HEK293 (cell line): ENCODE results near the gene MAML3.

Source experiments
- CTCF ChIA-PET: fragments of 350-600 bp; formaldehyde crosslinking; extraction: SDS; loops from one replicate; lab custom pipeline; 2021; ENCODE audit warnings: antibody characterized with exemption; lab: Yijun Ruan, JAX
- POLR2A ChIA-PET: fragments of 300-600 bp; formaldehyde crosslinking; extraction: SDS; loops from one replicate; lab custom pipeline; 2020; ENCODE audit warnings: antibody characterized with exemption, inconsistent platforms; lab: Yijun Ruan, JAX
- H3K27ac ChIP-seq: fragments of 200-500 bp; sonication (Bioruptor generic); 2 replicates; pipeline ENCODE4 v1.5.1; 2014; ENCODE audit warnings: low read depth, low read length, control low read depth, inconsistent platforms; ENCODE audit errors: extremely low read depth
- H3K36me3 ChIP-seq, 2 experiments: fragments of 200-500 bp in 1 of 2; sonication (Bioruptor generic) in 1 of 2; 1 replicate in 1 of 2; 2 replicates in 1 of 2; pipeline ENCODE4 v1.5.1; 2014 to 2017; ENCODE audit warnings: inconsistent platforms in 2 of 2, low read length in 2 of 2; ENCODE audit not compliant: control insufficient read depth in 2 of 2, insufficient read depth in 1 of 2
- H3K4me1 ChIP-seq: fragments of 200-500 bp; sonication (Bioruptor generic); 2 replicates; pipeline ENCODE4 v1.5.1; 2014; ENCODE audit warnings: mild to moderate bottlenecking, low read length, inconsistent platforms; ENCODE audit not compliant: control insufficient read depth, insufficient read depth
- H3K4me3 ChIP-seq: 2 replicates; pipeline ENCODE4 v1.5.1; 2011; ENCODE audit warnings: low read depth, mild to moderate bottlenecking, control low read depth, low read length, moderate library complexity
- H3K9me3 ChIP-seq: fragments of 200-500 bp; sonication (Bioruptor generic); 2 replicates; pipeline ENCODE4 v1.5.1; 2014; ENCODE audit warnings: low read depth, low read length, inconsistent platforms; ENCODE audit not compliant: control insufficient read depth, insufficient read depth
- FEZF1 ChIP-seq: fragments of 450-650 bp; formaldehyde crosslinking; IDR thresholded peaks from 2 replicates; pipeline ENCODE4 v1.5.1; 2016; ENCODE audit warnings: missing biosample characterization, missing genetic modification characterization
- GLIS2 ChIP-seq: fragments of 450-650 bp; formaldehyde crosslinking; IDR thresholded peaks from 2 replicates; pipeline ENCODE4 v1.5.1; 2016; ENCODE audit warnings: missing biosample characterization, missing genetic modification characterization
- HIC1 ChIP-seq: fragments of 450-650 bp; formaldehyde crosslinking; IDR thresholded peaks from 2 replicates; pipeline ENCODE4 v1.5.1; 2016; ENCODE audit warnings: missing biosample characterization, missing genetic modification characterization
- KLF17 ChIP-seq: fragments of 450-650 bp; formaldehyde crosslinking; IDR thresholded peaks from 2 replicates; pipeline ENCODE4 v1.5.1; 2016; ENCODE audit warnings: missing biosample characterization, missing genetic modification characterization
- OVOL3 ChIP-seq: fragments of 450-650 bp; formaldehyde crosslinking; IDR thresholded peaks from 2 replicates; pipeline ENCODE4 v1.5.1; 2016; ENCODE audit warnings: missing biosample characterization, missing genetic modification characterization
- PRDM1 ChIP-seq: fragments of 450-650 bp; formaldehyde crosslinking; IDR thresholded peaks from 2 replicates; pipeline ENCODE4; 2016; ENCODE audit warnings: missing biosample characterization, missing genetic modification characterization
- SETDB1 ChIP-seq: IDR thresholded peaks from one replicate; pipeline ENCODE4 v1.6.1; 2017; ENCODE audit warnings: mild to moderate bottlenecking, low read length, moderate library complexity, mixed read lengths; ENCODE audit not compliant: insufficient read length
- TRIM28 ChIP-seq: IDR thresholded peaks from 2 replicates; pipeline ENCODE4 v1.6.1; 2011; ENCODE audit warnings: low read length, control low read depth, borderline replicate concordance
- YY2 ChIP-seq: fragments of 450-650 bp; formaldehyde crosslinking; IDR thresholded peaks from 2 replicates; pipeline ENCODE4 v1.5.1; 2016; ENCODE audit warnings: missing biosample characterization, missing genetic modification characterization
- ZBTB17 ChIP-seq: fragments of 450-650 bp; formaldehyde crosslinking; IDR thresholded peaks from 2 replicates; pipeline ENCODE4 v1.5.1; 2016; ENCODE audit warnings: missing biosample characterization, missing genetic modification characterization
- ZEB2 ChIP-seq: fragments of 450-650 bp; formaldehyde crosslinking; IDR thresholded peaks from 2 replicates; pipeline ENCODE4 v1.5.1; 2016; ENCODE audit warnings: missing biosample characterization, missing genetic modification characterization
- ZFP3 ChIP-seq: fragments of 450-650 bp; formaldehyde crosslinking; IDR thresholded peaks from 2 replicates; pipeline ENCODE4 v1.5.1; 2016; ENCODE audit warnings: low read depth, missing biosample characterization, missing genetic modification characterization
- ZNF121 ChIP-seq: fragments of 450-650 bp; formaldehyde crosslinking; IDR thresholded peaks from 2 replicates; pipeline ENCODE4 v1.5.1; 2016; ENCODE audit warnings: missing biosample characterization, missing genetic modification characterization
- ZNF24 ChIP-seq: fragments of 450-650 bp; formaldehyde crosslinking; IDR thresholded peaks from 2 replicates; pipeline ENCODE4 v1.5.1; 2016; ENCODE audit warnings: missing biosample characterization, missing genetic modification characterization
- ZNF248 ChIP-seq: fragments of 450-650 bp; formaldehyde crosslinking; IDR thresholded peaks from 2 replicates; pipeline ENCODE4 v1.5.1; 2017; ENCODE audit warnings: missing biosample characterization, missing genetic modification characterization
- ZNF26 ChIP-seq: fragments of 450-650 bp; formaldehyde crosslinking; IDR thresholded peaks from 2 replicates; pipeline ENCODE4 v1.5.1; 2016; ENCODE audit warnings: missing biosample characterization, missing genetic modification characterization
- ZNF311 ChIP-seq: fragments of 450-650 bp; formaldehyde crosslinking; IDR thresholded peaks from 2 replicates; pipeline ENCODE4 v1.5.1; 2017; ENCODE audit warnings: missing biosample characterization, missing genetic modification characterization, borderline replicate concordance
- ZNF362 ChIP-seq: fragments of 450-650 bp; formaldehyde crosslinking; IDR thresholded peaks from 2 replicates; pipeline ENCODE4 v1.5.1; 2016; ENCODE audit warnings: missing biosample characterization, missing genetic modification characterization
- ZNF48 ChIP-seq: fragments of 450-650 bp; formaldehyde crosslinking; IDR thresholded peaks from 2 replicates; pipeline ENCODE4 v1.5.1; 2016; ENCODE audit warnings: missing biosample characterization, missing genetic modification characterization
- ZNF510 ChIP-seq: fragments of 450-650 bp; formaldehyde crosslinking; IDR thresholded peaks from 2 replicates; pipeline ENCODE4 v1.5.1; 2018; ENCODE audit warnings: mild to moderate bottlenecking, missing genetic modification characterization, missing biosample characterization; ENCODE audit not compliant: insufficient replicate concordance
- ZNF530 ChIP-seq: fragments of 450-650 bp; formaldehyde crosslinking; IDR thresholded peaks from 2 replicates; pipeline ENCODE4 v1.5.1; 2016; ENCODE audit warnings: low read depth, missing biosample characterization, missing genetic modification characterization
- ZNF626 ChIP-seq: fragments of 450-650 bp; sonication (Bioruptor Pico); formaldehyde crosslinking; IDR thresholded peaks from 2 replicates; pipeline ENCODE4 v1.5.1; 2018; ENCODE audit warnings: missing biosample characterization, missing genetic modification characterization, inconsistent platforms
- ZNF629 ChIP-seq: fragments of 450-650 bp; formaldehyde crosslinking; IDR thresholded peaks from 2 replicates; pipeline ENCODE4 v1.5.1; 2017; ENCODE audit warnings: missing biosample characterization, missing genetic modification characterization
- ZNF704 ChIP-seq: fragments of 450-650 bp; formaldehyde crosslinking; IDR thresholded peaks from 2 replicates; pipeline ENCODE4 v1.5.1; 2016; ENCODE audit warnings: missing biosample characterization, missing genetic modification characterization
- ZNF747 ChIP-seq: fragments of 450-650 bp; formaldehyde crosslinking; IDR thresholded peaks from 2 replicates; pipeline ENCODE4 v1.5.1; 2016; ENCODE audit warnings: missing biosample characterization, missing genetic modification characterization
- ZNF785 ChIP-seq: fragments of 450-650 bp; formaldehyde crosslinking; IDR thresholded peaks from 2 replicates; pipeline ENCODE4 v1.5.1; 2016; ENCODE audit warnings: missing biosample characterization, missing genetic modification characterization
- ZNF792 ChIP-seq: fragments of 450-650 bp; formaldehyde crosslinking; IDR thresholded peaks from 2 replicates; pipeline ENCODE4 v1.5.1; 2016; ENCODE audit warnings: missing biosample characterization, missing genetic modification characterization
- ZNF830 ChIP-seq: fragments of 450-650 bp; IDR thresholded peaks from 2 replicates; pipeline ENCODE4 v1.5.0; 2018; ENCODE audit warnings: missing biosample characterization, missing genetic modification characterization, low read depth, mild to moderate bottlenecking, moderate library complexity

MAML3 gene

GRCh38 chr4:140031061-140031460, 122.9 kb downstream of the MAML3 start:
- Histone ChIP-seq H3K27ac (no peak overlapping the region), H3K4me1 (no peaks in the 10 kb centered on the region), H3K4me3 (no peak overlapping the region), H3K9me3 (no peaks in the 10 kb centered on the region), H3K36me3 (no peaks in the 10 kb centered on the region)
- CTCF ChIA-PET = interaction anchor here (0.7 kb wide), 1 partner anchor 103 kb away, joined by 4 read pairs; no protein-coding TSS in a partner anchor
- POLR2A ChIA-PET = no interaction called here
- no peak for TF ChIP-seq ZNF626 (tag by site-specific recombination)
- TF ChIP-seq YY2 = no peak
- TF ChIP-seq HIC1 = no peak
- no peak for TF ChIP-seq ZNF530 (tag by site-specific recombination)
- no peak for TF ChIP-seq ZNF121 (tag by site-specific recombination)
- TF ChIP-seq KLF17 (tag by site-specific recombination) = no peak
- TF ChIP-seq ZNF785 (tag by site-specific recombination) = no peak
- no peak for TF ChIP-seq TRIM28
- TF ChIP-seq ZNF26 = no peak
- TF ChIP-seq SETDB1 = no peak
- TF ChIP-seq ZNF704 (tag by site-specific recombination) = no peak
- TF ChIP-seq ZNF362 = no peak
- no peak for TF ChIP-seq ZNF311 (tag by site-specific recombination)
- no peak for TF ChIP-seq ZNF248 (tag by site-specific recombination)
- no peak for TF ChIP-seq ZNF830
- no peak for TF ChIP-seq ZFP3 (tag by site-specific recombination)

GRCh38 chr4:140028676-140029517, 125.1 kb downstream of the MAML3 start:
- no peaks in the 10 kb centered on the region for H3K36me3 ChIP-seq
- H3K9me3 ChIP-seq = no peaks in the 10 kb centered on the region
- no peaks in the 10 kb centered on the region for H3K4me1 ChIP-seq
- POLR2A ChIA-PET = no interaction called here
- H3K4me3 ChIP-seq = no peak overlapping the region
- CTCF ChIA-PET = interaction anchor here (0.6 kb wide), 1 partner anchor 293 kb away, joined by 3 read pairs; no protein-coding TSS in a partner anchor
- no peak overlapping the region for H3K27ac ChIP-seq
- TF ChIP-seq PRDM1 (tag by site-specific recombination) (peak; percentile 57; the same call in 1 of the 2 replicates), GLIS2 (tag by site-specific recombination) (no peak), ZNF747 (tag by site-specific recombination) (no peak), ZNF792 (tag by site-specific recombination) (no peak), ZNF24 (tag by site-specific recombination) (no peak), ZNF362 (no peak), FEZF1 (tag by site-specific recombination) (0 out of 2 replicates have a peak, but pooled peaks have one; percentile 15), ZNF48 (no peak), OVOL3 (tag by site-specific recombination) (no peak), ZEB2 (tag by site-specific recombination) (no peak), ZNF629 (tag by site-specific recombination) (no peak), ZNF510 (tag by site-specific recombination) (no peak), ZBTB17 (tag by site-specific recombination) (no peak)
